Neural cell (in vitro differentiated cells): ENCODE data around the gene ZNF878. TPM values are rescaled to one million over a fixed set of nuclear protein-coding genes. Genes with fewer than 3 reads are reported as not detected.

Experiments used
- H2AFZ ChIP-seq: fragments of 200-600, 300-800 bp; sonication (generic), shearing (Covaris generic); 2 replicates; pipeline ENCODE4 v1.6.0; 2014; ENCODE audit warnings: low read depth, mild to moderate bottlenecking, antibody characterized with exemption, low read length, moderate library complexity
- H3F3A ChIP-seq: fragments of 200-600 bp; shearing (Covaris generic); 2 replicates; pipeline ENCODE4 v1.6.1; 2016; ENCODE audit warnings: mild to moderate bottlenecking, moderate library complexity, mixed read lengths, antibody characterized with exemption, low read length; ENCODE audit not compliant: insufficient read depth, poor library complexity, severe bottlenecking
- H3K27ac ChIP-seq: fragments of 200-600, 300-800 bp; sonication (generic), shearing (Covaris generic); 2 replicates; pipeline ENCODE4 v1.5.1; 2014; ENCODE audit warnings: mild to moderate bottlenecking, low read length, moderate library complexity
- H3K27me3 ChIP-seq: fragments of 300-800, 200-600 bp; sonication (generic), shearing (Covaris generic); 2 replicates; pipeline ENCODE4 v1.6.0; 2014; ENCODE audit warnings: mild to moderate bottlenecking, low read depth, low read length, moderate library complexity; ENCODE audit not compliant: insufficient read depth
- H3K36me3 ChIP-seq: fragments of 300-800, 200-600 bp; sonication (generic), shearing (Covaris generic); 2 replicates; pipeline ENCODE4 v1.5.1; 2014; ENCODE audit warnings: mild to moderate bottlenecking, antibody characterized with exemption, low read length, moderate library complexity; ENCODE audit not compliant: insufficient read depth
- H3K4me2 ChIP-seq: fragments of 300-800, 200-600 bp; sonication (generic), shearing (Covaris generic); 2 replicates; pipeline ENCODE4 v1.6.0; 2014; ENCODE audit warnings: mild to moderate bottlenecking, low read length
- H3K4me3 ChIP-seq: fragments of 300-800, 200-600 bp; sonication (generic), shearing (Covaris generic); 2 replicates; pipeline ENCODE4 v1.5.1; 2014; ENCODE audit warnings: mild to moderate bottlenecking, low read length, moderate library complexity
- H3K79me2 ChIP-seq: fragments of 200-600 bp; shearing (Covaris generic); replicated peaks from 2 replicates; pipeline ENCODE4 v1.6.0; 2014; ENCODE audit warnings: mild to moderate bottlenecking, low read length, moderate library complexity; ENCODE audit not compliant: insufficient read depth
- H3K9ac ChIP-seq: fragments of 300-800, 200-600 bp; sonication (generic), shearing (Covaris generic); 2 replicates; pipeline ENCODE4 v1.6.1; 2016; ENCODE audit warnings: mild to moderate bottlenecking, low read length, mixed read lengths
- H3K9me2 ChIP-seq: fragments of 200-600 bp; shearing (Covaris generic); 2 replicates; pipeline ENCODE4 v1.6.1; 2016; ENCODE audit warnings: mild to moderate bottlenecking, low read length, mixed read lengths; ENCODE audit not compliant: insufficient read depth
- H3K9me3 ChIP-seq: fragments of 200-600, 300-800 bp; sonication (generic), shearing (Covaris generic); 2 replicates; pipeline ENCODE4 v1.6.1; 2016; ENCODE audit warnings: mild to moderate bottlenecking, mixed run types, low read length, moderate library complexity, mixed read lengths
- H4K20me1 ChIP-seq: fragments of 200-600 bp; shearing (Covaris generic); 2 replicates; pipeline ENCODE4 v1.6.1; 2016; ENCODE audit warnings: mild to moderate bottlenecking, mixed run types; ENCODE audit not compliant: insufficient read depth
- CTCF ChIP-seq: fragments of 450-650 bp; IDR thresholded peaks from 2 replicates; pipeline ENCODE4 v1.5.1; 2014; ENCODE audit warnings: antibody characterized with exemption, mild to moderate bottlenecking, moderate library complexity; ENCODE audit not compliant: poor library complexity, severe bottlenecking
- EP300 ChIP-seq: fragments of 450-650 bp; conservative IDR thresholded peaks from 2 replicates; pipeline ENCODE4 v1.6.1; 2014; ENCODE audit warnings: antibody characterized with exemption, mild to moderate bottlenecking, moderate library complexity; ENCODE audit not compliant: poor library complexity, severe bottlenecking
- EZH2 ChIP-seq: fragments of 200-600, 300-800 bp; shearing (Covaris generic), sonication (generic); IDR thresholded peaks from 2 replicates; pipeline ENCODE4 v1.6.1; 2014; ENCODE audit warnings: antibody characterized with exemption, low read length, borderline replicate concordance, mild to moderate bottlenecking; ENCODE audit not compliant: insufficient read depth, poor library complexity, severe bottlenecking
- MXI1 ChIP-seq: fragments of 450-650 bp; conservative IDR thresholded peaks from 2 replicates; pipeline ENCODE4 v1.6.1; 2014; ENCODE audit warnings: antibody characterized with exemption, mild to moderate bottlenecking; ENCODE audit not compliant: poor library complexity, severe bottlenecking
- POLR2AphosphoS5 ChIP-seq: IDR thresholded peaks from 2 replicates; pipeline ENCODE4 v1.6.1; 2012
- RAD21 ChIP-seq: fragments of 450-650 bp; conservative IDR thresholded peaks from 2 replicates; pipeline ENCODE4 v1.6.1; 2014; ENCODE audit warnings: antibody characterized with exemption, mild to moderate bottlenecking, moderate library complexity
- REST ChIP-seq: IDR thresholded peaks from 2 replicates; pipeline ENCODE4 v1.6.1; 2012; ENCODE audit warnings: borderline replicate concordance
- SMC3 ChIP-seq: fragments of 450-650 bp; conservative IDR thresholded peaks from 2 replicates; pipeline ENCODE4 v1.6.1; 2014; ENCODE audit warnings: antibody characterized with exemption, mild to moderate bottlenecking, moderate library complexity; ENCODE audit not compliant: poor library complexity
- TAF1 ChIP-seq: IDR thresholded peaks from 2 replicates; pipeline ENCODE4 v1.6.1; 2012; ENCODE audit warnings: low read depth
- polyA plus RNA-seq: library from polyadenylated mRNA; depleted of rRNA; stranded (reverse); fragments of >200 nt; gene quantifications from 2 replicates; pipeline ENCODE4 v1.2.3, GENCODE V29; 2014

ZNF878 gene
- polyA plus RNA-seq, 1 donor from 2014 or later, result 0.21 TPM

- Histone ChIP-seq H3K4me3 (no peak overlapping the region), H3K36me3 (no peaks in the 10 kb centered on the region), H3K27ac (no peak overlapping the region), H3K79me2 (no peaks in the 10 kb centered on the region), H3K9me2 (no peaks in the 10 kb centered on the region), H3K27me3 (no peaks in the 10 kb centered on the region), H3K9ac (no peak overlapping the region), H3F3A (no peaks in the 10 kb centered on the region), H4K20me1 (no peaks in the 10 kb centered on the region), H3K9me3 (no peaks in the 10 kb centered on the region), H2AFZ (no peak overlapping the region), H3K4me2 (no peak overlapping the region)
- TF ChIP-seq MXI1, result no peak
- no peak for TF ChIP-seq SMC3
- no peak for TF ChIP-seq EZH2
- no peak for TF ChIP-seq REST
- TF ChIP-seq RAD21, result no peak
- TF ChIP-seq EP300, result no peak
- no peak for TF ChIP-seq TAF1
- TF ChIP-seq POLR2AphosphoS5, result no peak
- no peak for TF ChIP-seq CTCF
Observed at GRCh38 chr19:12095111-12095790, 42.5 kb upstream of the ZNF878 start.

DNA sequence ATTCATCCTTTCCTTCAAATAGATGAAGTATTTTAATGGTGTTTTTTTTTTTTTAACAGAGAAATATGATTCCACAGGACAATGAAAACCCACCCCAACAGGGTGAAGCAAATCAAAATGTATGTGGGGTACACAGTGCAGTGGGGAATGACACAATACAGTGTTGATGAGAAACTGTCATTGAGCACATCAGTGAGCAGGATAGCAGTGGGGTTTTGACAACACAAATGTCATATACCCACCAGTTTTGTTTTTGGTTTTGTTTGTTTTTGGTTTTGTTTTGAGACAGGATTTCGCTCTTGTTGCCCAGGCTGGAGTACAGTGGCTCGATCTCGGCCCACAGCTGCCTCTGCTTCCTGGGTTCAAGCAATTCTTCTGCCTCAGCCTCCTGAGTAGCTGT is 41.0 kb upstream of the ZNF878 start:
- H3K4me2 ChIP-seq, result no peak overlapping the region
- H4K20me1 ChIP-seq, result no peaks in the 10 kb centered on the region
- H3K36me3 ChIP-seq, result no peaks in the 10 kb centered on the region
- no peaks in the 10 kb centered on the region for H3K27me3 ChIP-seq
- H3K4me3 ChIP-seq, result no peak overlapping the region
- no peak overlapping the region for H3K9ac ChIP-seq
- TF ChIP-seq MXI1 (no peak), SMC3 (no peak), POLR2AphosphoS5 (no peak), EP300 (no peak), EZH2 (no peak), CTCF (no peak), TAF1 (no peak)
- no peaks in the 10 kb centered on the region for H3K79me2 ChIP-seq
- H3K9me2 ChIP-seq, result no peaks in the 10 kb centered on the region
- no peaks in the 10 kb centered on the region for H3K9me3 ChIP-seq
- no peak overlapping the region for H2AFZ ChIP-seq
- H3K27ac ChIP-seq, result no peak overlapping the region
- H3F3A ChIP-seq, result no peaks in the 10 kb centered on the region
